ENCODE data around the gene CENPN.

The CENPN gene

DNA sequence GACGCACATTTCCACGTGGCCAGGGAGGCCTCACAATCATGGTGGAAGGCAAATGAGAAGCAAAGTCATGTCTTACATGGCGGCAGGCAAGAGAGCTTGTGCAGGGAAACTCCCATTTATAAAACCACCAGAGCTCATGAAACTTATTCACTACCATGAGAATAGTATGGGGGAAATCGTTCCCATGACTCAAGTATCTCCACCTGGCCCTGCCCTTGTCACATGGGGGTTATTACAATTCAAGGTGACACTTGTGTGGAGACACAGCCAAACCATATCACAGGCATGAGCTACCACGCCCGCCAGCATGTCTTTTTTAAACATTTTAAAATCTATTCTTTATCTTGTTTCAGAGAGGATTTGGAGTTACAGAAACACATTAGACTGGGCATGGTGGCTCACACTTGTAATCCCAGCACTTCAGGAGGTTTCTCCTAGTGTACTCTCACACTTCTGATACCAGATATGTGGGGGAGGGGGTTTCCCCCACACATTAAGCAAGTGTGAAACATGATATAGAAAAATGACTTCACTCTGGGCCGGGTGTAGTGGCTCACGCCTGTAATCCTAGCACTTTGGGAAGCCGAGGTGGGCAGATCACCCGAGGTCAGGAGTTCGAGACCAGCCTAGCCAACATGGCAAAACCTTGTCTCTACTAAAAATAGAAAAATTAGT, 23.1 kb downstream of the CENPN start:
- no peak for DNase-seq (ENCODE audit: low read depth in 1 of 2, low spot score in 1 of 2)

DNA sequence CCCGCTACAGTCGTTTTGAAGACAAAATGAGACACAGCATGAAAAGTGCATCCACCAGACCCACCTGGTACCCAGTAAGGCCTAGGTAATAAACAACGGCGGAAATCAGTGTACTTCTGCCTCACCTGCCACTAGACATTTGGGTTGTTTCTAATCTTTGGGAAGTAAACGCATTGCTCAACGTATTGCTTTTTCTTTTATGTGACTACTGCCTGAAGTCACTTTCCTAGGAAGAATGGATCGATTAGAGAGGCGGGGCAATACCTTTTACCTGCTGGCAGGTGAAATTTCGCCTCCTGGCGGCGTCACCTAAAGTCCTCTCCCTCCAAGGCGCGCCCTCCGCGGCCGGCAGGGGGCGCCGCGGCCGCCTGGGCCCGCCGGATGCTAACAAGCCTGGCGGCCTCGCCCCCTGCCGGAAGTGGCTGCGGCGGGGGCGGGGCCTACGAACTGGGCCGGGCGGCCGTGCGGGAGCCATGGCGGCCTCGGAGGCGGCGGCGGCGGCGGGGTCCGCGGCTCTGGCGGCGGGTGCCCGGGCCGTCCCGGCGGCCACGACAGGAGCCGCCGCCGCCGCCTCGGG, 28.5 kb downstream of the CENPN start, which contains the start of gene ATMIN:
ATMIN (plus strand) TSS at position 445 of the 577 bp plus-strand sequence; CDS start at position 474, 29 bp downstream.
- DNase-seq (ENCODE audit: low read depth in 1 of 2, low spot score in 1 of 2): peak; percentile 80 to 89

DNA sequence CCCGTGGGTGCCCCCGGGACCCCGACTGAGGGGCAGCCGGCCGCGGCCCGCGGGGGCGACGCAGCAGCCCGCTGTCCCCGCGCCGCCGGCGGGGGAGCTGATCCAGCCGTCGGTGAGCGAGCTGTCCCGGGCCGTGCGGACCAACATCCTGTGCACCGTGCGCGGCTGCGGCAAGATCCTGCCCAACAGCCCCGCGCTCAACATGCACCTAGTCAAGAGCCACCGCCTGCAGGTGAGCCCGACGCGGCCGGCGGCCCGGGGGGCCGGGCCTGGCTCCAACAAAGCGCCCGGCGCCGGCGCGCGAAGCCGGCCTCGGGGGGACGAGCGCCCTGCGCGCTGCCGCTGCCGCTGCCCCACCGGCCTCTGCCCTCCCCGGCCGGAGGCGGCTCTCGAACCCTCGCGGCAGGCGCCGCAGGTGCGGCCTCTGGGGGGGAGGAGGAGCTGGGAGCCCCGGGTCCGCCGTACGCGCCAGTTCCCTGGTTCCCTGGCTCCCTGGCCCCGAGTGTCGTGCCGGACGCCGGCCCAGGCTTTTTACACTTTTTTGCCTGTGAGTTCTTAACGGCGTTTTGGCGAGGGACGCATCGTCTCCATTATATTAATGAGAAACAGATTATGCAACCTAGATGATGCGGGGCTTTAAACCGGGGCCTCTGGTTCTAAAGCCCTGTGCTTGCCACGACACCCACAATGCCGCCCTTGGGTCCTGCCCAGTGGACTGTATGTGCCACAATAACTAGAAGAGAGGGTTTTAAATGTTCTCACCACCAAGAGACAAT, 29.1 kb downstream of the CENPN start:
- peak; percentile 22 to 35 for DNase-seq (ENCODE audit: low read depth in 1 of 2, low spot score in 1 of 2)

DNA sequence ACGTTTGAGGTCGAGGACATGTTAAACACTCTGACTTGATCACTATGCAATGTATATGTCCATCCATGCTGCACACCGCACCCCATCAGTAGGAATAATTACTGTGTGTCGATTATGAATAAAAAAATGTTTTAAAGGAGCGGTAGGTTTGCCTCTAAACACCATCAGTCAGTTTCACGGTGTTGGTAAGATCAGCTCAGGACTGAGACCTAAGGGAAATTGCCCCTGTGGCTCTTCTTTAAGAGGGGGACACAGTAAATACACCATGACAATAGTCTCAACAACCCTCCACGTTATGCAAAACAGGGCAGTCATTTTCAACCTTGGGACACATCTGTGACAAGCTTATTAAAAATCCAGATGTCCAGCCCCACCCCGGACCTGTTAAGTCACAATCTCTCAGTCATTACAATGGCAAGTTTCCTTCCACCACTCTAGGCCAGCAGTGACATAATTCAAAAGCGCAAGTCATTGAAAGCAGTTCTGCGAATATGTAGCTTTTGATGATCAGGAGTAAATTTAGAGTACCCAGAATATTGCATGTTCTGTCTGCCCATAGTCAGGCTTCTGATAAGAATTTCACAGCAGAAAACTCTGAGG, 29.8 kb downstream of the CENPN start:
- DNase-seq (ENCODE audit: low read depth in 1 of 2, low spot score in 1 of 2): no peak

DNA sequence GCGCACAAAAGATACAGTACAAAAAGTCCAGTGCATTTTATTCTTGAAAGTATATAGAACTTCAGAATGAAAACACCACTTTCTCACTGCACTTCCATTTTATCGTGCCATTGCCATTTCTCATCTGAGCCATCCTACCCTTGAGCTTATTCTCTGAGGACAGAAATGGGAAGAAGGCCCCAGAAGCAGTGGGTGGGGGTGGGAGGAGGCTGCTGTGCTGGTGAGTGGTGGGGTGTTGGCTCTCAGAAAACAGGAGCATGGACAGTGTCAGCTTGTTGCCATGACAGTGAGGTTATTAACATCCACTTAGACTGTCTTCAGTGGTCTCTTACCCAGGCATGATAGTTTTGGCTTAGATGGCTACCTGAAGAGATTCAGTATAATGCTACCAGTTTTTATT, 33.1 kb downstream of the CENPN start:
- DNase-seq (ENCODE audit: low read depth in 1 of 2, low spot score in 1 of 2): no peak

DNA sequence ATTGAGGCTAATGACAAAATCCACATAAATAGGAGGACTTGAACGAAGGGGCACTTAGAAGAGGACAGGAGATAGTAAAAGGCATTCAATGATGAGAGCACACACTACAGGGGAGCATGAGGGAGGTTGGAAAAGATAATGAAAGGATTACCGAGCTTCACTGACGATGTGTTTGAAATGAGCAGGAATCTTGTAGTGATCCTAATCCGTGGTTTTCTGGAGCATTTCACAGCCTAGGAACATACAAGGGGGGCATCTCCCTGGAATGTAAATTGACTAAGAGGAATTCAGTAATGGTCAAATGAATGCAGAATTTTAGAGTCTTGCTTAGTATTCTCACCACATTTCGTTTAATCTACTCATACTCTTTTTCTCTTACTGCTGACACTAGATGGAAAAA, 33.8 kb downstream of the CENPN start:
- DNase-seq (ENCODE audit: low read depth in 1 of 2, low spot score in 1 of 2): no peak

DNA sequence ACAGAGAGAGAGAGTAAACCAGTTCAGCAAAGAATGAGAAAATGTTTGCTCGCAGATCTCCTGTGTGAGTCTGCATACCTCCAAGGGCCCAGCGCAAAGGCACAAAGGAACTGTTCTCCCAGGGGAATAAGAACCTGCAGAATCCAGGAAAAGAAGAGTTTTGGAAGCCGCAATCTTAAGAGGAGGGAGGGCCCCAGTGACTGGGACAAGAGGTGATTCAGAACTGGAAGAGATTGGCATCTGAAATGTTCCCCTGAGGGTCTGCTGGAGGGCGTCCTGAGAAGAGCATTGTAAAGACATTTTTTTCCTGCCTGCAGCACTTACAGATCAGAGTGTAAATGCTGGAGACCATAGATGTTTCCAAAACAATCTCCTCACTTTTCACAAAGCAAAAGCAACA, 34.7 kb downstream of the CENPN start:
- DNase-seq (ENCODE audit: low read depth in 1 of 2, low spot score in 1 of 2): no peak

DNA sequence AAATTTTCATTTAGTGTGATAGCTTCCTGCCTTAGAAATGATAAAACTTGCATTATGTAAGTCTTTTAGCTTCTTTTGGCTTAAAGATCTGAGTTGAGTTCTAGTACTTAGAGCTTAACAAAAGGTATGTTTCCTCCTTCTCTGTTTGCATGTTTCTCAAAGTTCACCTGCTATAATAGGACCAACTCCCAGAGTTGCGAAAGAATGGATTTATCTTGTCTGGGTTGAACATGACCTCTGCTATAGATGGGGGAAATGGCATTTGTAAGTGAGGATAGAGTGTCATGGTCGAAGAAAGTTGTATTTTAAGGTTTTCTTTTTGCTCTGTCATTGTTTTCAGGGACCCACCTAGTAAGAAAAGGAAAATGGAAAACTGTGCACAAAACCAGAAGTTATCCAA, 35.8 kb downstream of the CENPN start:
- no peak for DNase-seq (ENCODE audit: low read depth in 1 of 2, low spot score in 1 of 2)

DNA sequence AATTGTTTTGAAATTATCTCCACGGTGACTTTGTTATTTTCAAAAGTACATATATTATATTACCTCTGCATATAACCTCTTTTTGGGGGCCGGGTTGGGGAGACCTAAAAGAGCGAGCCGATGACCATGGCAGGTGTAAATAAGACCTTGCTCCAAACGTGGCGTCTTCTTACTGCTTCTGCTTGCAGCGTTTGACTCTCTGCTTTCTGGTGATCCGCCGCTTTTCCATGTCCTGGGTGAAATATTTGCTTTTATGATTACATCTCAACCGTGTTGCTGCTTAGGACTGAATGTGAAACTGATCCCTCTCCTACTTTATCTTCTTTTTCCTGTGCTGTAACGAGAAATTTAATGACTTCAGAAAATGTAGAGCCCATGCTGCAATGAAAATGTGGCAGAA, 46.7 kb downstream of the CENPN start:
- no peak for DNase-seq (ENCODE audit: low read depth in 1 of 2, low spot score in 1 of 2)

DNA sequence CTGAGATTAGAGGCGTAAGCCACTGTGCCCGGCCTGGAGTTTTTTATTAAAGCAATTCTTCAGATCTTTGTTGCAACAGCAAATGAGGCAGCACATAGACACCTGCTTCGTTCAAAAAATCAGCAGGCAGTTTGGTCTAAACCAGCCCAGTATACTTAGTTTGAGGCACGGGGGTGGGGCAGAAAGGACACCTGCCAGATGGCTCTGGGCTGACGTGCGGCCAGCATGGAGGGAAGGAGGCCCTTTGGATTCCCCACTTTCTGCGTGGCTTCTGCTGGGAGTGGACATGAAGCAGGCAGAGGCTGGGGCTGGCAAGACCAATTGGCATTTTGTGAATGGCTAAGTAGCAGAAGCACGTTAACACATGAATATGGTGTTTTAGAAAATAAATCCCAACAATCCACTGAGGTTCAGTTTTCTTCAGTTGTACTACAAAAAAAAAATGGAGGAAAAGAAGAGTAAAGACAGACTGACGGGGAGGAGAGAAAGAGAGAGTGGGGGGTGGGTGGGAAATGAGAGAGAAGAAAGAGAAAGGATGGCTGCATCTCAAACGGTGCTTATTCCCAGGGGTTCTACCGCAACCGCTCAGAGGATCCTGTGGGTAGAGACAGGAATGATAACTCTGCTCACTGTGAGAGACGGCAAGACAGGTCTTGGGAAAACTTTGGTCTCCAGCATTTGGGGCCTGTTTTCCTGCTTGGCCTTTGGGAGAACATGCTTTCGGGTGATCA, 53.7 kb downstream of the CENPN start:
- DNase-seq (ENCODE audit: low read depth in 1 of 2, low spot score in 1 of 2): no peak

DNA sequence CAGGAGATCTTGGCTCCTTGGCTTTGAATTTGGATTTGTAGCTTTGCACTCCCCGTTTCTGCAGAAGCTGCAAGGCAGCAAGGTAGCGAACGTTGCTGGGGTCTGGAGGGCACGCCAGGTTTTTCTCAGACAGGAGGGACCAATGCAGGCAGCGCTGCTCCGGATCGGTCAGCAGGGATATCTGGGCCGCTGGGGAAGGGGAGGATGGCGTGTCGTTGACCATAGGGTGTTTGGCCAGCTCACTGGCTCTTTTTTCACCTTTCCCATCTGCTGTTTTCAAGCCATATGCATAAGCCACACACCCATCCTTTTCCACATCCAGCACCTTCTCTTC, 54.3 kb downstream of the CENPN start:
- DNase-seq (ENCODE audit: low read depth in 1 of 2, low spot score in 1 of 2): no peak

DNA sequence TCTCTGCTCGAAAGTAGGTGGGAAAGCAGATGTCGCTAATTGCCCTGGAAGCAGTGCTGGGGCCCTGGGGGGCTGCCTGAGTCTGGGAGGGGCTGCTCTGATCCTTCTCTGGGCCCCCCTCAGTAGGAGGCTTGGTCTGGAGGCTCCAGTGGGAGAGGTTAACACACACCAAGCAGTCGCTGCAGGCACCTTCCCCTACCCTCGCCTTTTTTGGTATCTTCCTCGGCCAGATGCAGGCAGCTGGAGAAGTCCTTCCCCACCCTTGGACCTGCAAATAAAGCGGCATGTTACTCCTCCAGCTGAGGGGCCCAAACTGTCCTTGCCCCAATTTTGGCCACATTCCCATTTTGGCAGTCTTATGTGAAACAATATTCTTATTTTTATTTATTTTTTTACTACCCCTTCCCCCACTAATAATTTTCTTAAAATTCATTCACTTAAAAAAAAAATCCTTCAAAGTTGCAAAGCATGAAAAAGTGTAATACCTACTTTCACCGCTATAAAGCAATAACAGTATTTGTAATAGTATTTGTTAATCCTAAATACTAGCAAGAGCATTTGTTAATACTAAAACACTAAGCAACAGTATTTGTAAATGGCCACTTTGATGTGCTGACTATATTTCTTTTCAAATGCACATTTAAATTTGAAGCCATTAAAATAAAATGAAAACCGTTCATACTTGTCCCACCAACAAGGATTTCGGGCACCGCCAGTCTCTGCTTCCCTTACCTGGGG, 55.0 kb downstream of the CENPN start:
- no peak for DNase-seq (ENCODE audit: low read depth in 1 of 2, low spot score in 1 of 2)

DNA sequence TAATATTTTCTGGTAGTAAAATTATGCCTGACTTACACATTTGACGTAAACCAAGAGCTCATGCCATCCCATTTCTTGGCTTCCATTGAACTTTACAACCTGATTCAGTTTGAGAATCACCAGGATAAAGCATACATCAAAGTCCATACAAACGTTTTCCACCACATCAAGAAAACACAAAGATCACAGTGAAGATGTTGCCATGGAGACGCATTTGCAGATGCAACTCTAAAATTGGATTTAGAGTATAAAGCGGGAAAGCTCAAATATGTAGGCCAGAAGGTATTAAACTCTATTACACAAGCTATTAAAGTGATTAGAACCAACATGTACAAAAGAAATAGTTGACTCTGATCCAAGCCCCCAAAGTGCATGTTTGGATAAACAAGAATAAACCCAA, 59.7 kb downstream of the CENPN start:
- DNase-seq (ENCODE audit: low read depth in 1 of 2, low spot score in 1 of 2): no peak

DNA sequence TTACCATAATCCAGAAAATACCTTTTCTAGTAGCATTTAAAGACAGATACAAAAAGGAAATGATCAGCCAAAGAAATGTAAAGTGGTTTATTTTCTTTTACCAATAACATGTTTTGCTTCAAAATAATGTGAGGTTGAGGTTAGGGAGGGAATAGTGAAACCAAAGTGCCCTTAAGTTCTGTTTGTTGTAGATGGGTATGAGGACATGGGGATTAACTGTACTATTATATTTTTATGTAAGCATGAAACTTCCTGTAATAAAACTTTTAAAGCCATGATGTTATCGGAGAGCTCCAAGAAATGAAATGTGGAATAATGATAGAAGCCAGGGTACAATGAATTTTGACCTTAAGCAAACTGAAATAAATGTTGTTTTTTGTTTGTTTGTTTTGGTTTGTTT, 60.2 kb downstream of the CENPN start:
- DNase-seq (ENCODE audit: low read depth in 1 of 2, low spot score in 1 of 2): no peak

DNA sequence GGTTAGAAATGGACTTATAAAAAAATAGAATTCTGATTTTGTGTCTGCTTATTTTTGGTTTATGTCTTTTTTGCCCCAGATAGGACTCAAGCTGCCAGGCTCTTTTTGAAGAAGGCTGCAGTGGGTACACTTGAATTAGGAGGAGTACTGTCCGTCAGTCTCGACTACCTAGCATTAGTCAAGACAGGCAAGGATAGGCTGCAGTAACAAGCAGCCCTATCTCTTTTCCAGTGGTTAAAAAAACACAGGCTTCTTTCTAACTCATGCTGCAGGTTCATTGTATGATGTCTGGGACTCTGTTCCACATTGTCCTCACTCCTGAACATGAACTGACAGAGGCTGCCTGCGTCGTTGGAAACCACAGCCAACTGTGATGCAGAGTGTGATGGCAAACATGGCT, 62.0 kb downstream of the CENPN start:
- no peak for DNase-seq (ENCODE audit: low read depth in 1 of 2, low spot score in 1 of 2)

DNA sequence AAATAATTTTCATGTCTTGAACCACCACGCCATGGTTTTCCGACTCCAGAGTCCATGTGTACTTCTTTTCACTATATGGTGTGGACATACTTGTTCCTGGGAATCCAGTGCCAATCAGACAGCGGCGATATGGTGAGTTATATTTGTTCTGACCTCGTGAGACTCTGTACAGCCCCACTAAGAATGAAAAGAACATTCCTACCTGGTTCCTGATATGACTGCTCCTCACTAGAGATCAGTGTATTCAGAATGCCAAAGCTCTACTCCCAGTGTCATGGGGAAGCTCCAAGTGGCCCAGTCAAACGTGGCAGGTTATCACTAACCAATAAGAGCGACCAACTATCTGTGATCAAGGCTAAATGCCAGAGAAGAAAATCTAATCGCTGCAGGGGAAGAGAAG, 64.0 kb downstream of the CENPN start:
- DNase-seq (ENCODE audit: low read depth in 1 of 2, low spot score in 1 of 2): no peak

DNA sequence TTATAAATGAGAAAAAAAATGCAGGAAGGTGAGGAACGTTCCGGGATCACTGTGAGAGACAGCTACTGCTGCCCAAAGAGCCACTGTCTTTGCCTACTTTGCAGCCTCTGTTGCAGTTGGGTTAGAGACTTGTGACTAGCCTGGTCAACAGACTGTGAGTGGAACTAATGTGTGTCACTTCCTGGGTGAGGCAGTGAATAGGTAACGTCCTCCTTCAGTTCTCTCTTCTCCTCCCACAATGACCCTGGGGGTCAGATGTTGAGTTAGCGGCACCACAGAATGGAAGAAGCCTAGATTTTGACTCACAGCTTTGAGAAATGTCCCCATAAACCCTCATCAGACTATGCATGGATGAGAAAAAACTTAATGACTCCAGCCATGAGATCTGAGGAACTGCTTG, 64.8 kb downstream of the CENPN start:
- no peak for DNase-seq (ENCODE audit: low read depth in 1 of 2, low spot score in 1 of 2)

DNA sequence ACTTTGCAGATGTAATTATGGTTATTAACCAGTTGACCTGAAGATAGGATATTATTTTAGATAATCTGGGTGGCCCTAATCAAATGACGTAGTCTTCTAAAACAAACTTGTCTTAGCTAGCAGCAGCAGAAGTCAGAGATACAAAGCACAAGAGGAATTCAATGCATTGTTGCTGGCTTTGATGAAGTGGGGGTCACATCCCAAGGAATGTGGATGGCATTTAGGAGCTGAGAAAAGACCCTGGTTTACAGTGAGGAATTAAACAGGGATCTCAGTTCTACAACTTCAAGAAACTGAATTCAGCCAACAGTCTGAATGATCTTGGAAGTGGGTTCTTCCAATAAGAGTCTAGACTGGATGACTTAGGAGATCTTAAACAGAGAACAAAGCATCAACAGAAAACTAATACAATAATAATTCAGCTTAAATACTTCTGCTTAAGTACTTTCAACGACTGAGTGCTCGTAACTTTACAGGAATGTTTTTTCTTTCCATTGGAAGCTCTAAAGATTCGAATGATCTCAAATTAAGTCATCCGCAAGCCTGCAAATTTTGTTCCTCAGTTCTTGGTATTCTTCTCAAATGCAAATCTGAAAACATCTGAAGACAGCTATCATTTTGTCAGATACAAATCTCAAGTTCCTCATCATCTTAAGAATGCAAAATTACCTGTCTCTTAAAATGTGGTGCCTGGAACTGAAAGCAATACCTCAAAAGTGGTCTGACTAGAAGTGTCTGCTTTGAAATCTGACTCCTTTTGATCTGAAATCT, 66.7 kb downstream of the CENPN start:
- no peak for DNase-seq (ENCODE audit: low read depth in 1 of 2, low spot score in 1 of 2)

DNA sequence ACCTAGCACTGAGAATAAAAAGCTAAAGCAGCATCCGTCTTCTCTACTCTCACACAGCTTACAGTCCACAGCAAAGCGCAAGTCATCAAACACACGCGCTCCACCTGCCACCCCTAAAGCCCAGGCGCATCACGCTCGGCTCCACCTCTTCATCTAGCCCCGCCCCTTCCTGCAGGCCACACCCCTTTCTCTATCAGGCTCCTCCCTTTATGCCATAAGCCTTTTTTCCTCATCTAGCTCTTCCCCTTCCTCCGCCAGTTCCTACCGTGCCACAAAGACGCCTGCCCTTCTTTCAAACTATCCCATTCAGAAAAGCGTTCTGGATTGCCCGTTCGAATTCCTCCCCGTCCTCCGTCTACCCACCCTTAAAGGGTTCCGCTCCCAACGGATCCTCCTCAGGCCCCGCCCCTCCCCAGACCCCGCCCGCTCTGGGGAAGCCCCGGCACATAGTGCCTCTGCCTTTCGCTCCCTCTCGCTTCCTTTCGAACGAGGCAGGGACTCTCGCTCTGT, 69.6 kb downstream of the CENPN start:
- peak; percentile 85 to 89 for DNase-seq (ENCODE audit: low read depth in 1 of 2, low spot score in 1 of 2)
